Measurements from ENCODE around the gene PAX3. TPM values are rescaled to one million over a fixed set of nuclear protein-coding genes. Genes with fewer than 3 reads are reported as not detected.

Gene PAX3
- polyA plus RNA-seq, 1 experiment, result not detected

DNA sequence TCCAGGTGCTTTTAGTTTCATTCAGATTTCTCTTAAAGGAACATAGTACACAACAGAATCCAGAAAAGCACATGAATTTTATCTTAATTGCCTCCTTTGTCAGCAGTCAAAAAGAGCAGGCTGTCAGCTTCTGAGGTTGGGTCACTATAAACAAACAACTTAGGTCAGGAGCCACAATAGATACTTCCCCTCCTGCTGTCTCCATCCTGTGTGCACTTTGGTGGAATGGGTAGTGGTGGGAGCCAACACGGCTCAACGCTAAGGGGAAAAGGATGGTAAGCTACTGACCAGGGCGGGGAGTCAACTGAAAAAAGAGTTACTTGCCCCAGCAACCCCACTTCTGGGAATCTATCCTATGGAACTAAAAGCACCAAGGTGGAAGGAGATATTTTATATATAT is 121.9 kb downstream of the PAX3 start:
- no peak for DNase-seq (ENCODE audit: low read depth, low spot score)
- Histone ChIP-seq H3K4me3 (ENCODE audit: low read depth, low read length) (no peak overlapping the region), H3K27me3 (ENCODE audit: control insufficient read depth, insufficient read depth, low read length) (no peaks in the 10 kb centered on the region), H3K27ac (ENCODE audit: low read depth, low read length) (no peak overlapping the region), H3K9me3 (ENCODE audit: control insufficient read depth, insufficient read depth, low read length) (no peaks in the 10 kb centered on the region; the same call in 1 of the 2 replicates)
- ChIA-PET POLR2A (no interaction called here), CTCF (no interaction called here)
- no peak for TF ChIP-seq CTCF (IDR thresholded peaks at IDR 0.05; ENCODE audit: low read depth, low read length)

- no peaks in the 10 kb centered on the region for H3K27me3 ChIP-seq (ENCODE audit: control insufficient read depth, insufficient read depth, low read length)
These were observed 124.3 kb downstream of the PAX3 start for GRCh38 chr2:222174450-222174849.

GRCh38 chr2:222169346-222169745 is 129.5 kb downstream of the PAX3 start:
- no peak for DNase-seq (ENCODE audit: low read depth, low spot score)
- Histone ChIP-seq H3K27ac (ENCODE audit: low read depth, low read length) (no peak overlapping the region), H3K4me3 (ENCODE audit: low read depth, low read length) (no peak overlapping the region), H3K27me3 (ENCODE audit: control insufficient read depth, insufficient read depth, low read length) (no peaks in the 10 kb centered on the region), H3K9me3 (ENCODE audit: control insufficient read depth, insufficient read depth, low read length) (no peaks in the 10 kb centered on the region)
- ChIA-PET POLR2A (no interaction called here), CTCF (no interaction called here)
- TF ChIP-seq CTCF (IDR thresholded peaks at IDR 0.05; ENCODE audit: low read depth, low read length), result no peak

More at GRCh38 chr2:222174450-222174849, 124.3 kb downstream of the PAX3 start:
- POLR2A ChIA-PET, result no interaction called here
- no peaks in the 10 kb centered on the region for H3K9me3 ChIP-seq (ENCODE audit: control insufficient read depth, insufficient read depth, low read length)
- no peak for TF ChIP-seq CTCF (IDR thresholded peaks at IDR 0.05; ENCODE audit: low read depth, low read length)
- no peak overlapping the region for H3K27ac ChIP-seq (ENCODE audit: low read depth, low read length)
- DNase-seq (ENCODE audit: low read depth, low spot score), result no peak
- CTCF ChIA-PET, result no interaction called here
- H3K4me3 ChIP-seq (ENCODE audit: low read depth, low read length), result no peak overlapping the region

GRCh38 chr2:222167762-222168161 is 131.0 kb downstream of the PAX3 start:
- POLR2A ChIA-PET, result no interaction called here
- TF ChIP-seq CTCF (IDR thresholded peaks at IDR 0.05; ENCODE audit: low read depth, low read length), result no peak
- H3K9me3 ChIP-seq (ENCODE audit: control insufficient read depth, insufficient read depth, low read length), result no peaks in the 10 kb centered on the region
- H3K4me3 ChIP-seq (ENCODE audit: low read depth, low read length), result no peak overlapping the region
- H3K27ac ChIP-seq (ENCODE audit: low read depth, low read length), result no peak overlapping the region
- CTCF ChIA-PET, result no interaction called here
- no peak for DNase-seq (ENCODE audit: low read depth, low spot score)
- H3K27me3 ChIP-seq (ENCODE audit: control insufficient read depth, insufficient read depth, low read length), result no peaks in the 10 kb centered on the region

- H3K4me3 ChIP-seq (ENCODE audit: low read depth, low read length), result no peak overlapping the region
- H3K27ac ChIP-seq (ENCODE audit: low read depth, low read length), result no peak overlapping the region
- CTCF ChIA-PET, result no interaction called here
- TF ChIP-seq CTCF (IDR thresholded peaks at IDR 0.05; ENCODE audit: low read depth, low read length), result no peak
- DNase-seq (ENCODE audit: low read depth, low spot score), result no peak
- H3K9me3 ChIP-seq (ENCODE audit: control insufficient read depth, insufficient read depth, low read length), result peaks cover 5% of the 10 kb centered on the region; the same call in 1 of the 2 replicates
- H3K27me3 ChIP-seq (ENCODE audit: control insufficient read depth, insufficient read depth, low read length), result no peaks in the 10 kb centered on the region
- POLR2A ChIA-PET, result no interaction called here
These were observed 137.9 kb downstream of the PAX3 start for GRCh38 chr2:222160944-222161343.
